CD8-positive, alpha-beta memory T cell (primary cell): Measurements from ENCODE around the gene LAMB1. TPM values are rescaled to one million over a fixed set of nuclear protein-coding genes. Genes with fewer than 3 reads are reported as not detected.

Source experiments
- CTCF ChIA-PET: fragments of 350-600 bp; sonication (Branson Sonifier 250); formaldehyde crosslinking; loops from one replicate; lab custom pipeline; 2021; ENCODE audit warnings: antibody characterized with exemption; lab: Charles Lee
- POLR2A ChIA-PET: fragments of 350-600 bp; sonication (Branson Sonifier 250); formaldehyde crosslinking; loops from one replicate; lab custom pipeline; 2021; ENCODE audit warnings: antibody characterized with exemption; lab: Charles Lee
- DNase-seq, 5 donors: peaks; one replicate each; pipeline versions ENCODE4 v3.0.0 to v3.0.0-alpha.2; 2020 to 2022; ENCODE audit warnings: mixed read lengths in 1 of 5
- H3K27ac ChIP-seq: one replicate; pipeline ENCODE4 v1.7.0; 2013; ENCODE audit warnings: low read depth, mild to moderate bottlenecking, low read length, moderate library complexity
- H3K27me3 ChIP-seq: 2 replicates; pipeline ENCODE4 v1.7.0; 2013; ENCODE audit warnings: low read length, mild to moderate bottlenecking; ENCODE audit not compliant: insufficient read depth, poor library complexity, severe bottlenecking
- H3K36me3 ChIP-seq: 2 replicates; pipeline ENCODE4 v1.7.0; 2013; ENCODE audit warnings: mild to moderate bottlenecking, low read length, moderate library complexity; ENCODE audit not compliant: insufficient read depth
- H3K4me1 ChIP-seq: 2 replicates; pipeline ENCODE4 v1.7.0; 2013; ENCODE audit warnings: mild to moderate bottlenecking, low read length, moderate library complexity; ENCODE audit not compliant: insufficient read depth
- H3K4me3 ChIP-seq: 2 replicates; pipeline ENCODE4 v1.7.0; 2013; ENCODE audit warnings: mild to moderate bottlenecking, low read length
- H3K9me3 ChIP-seq: 2 replicates; pipeline ENCODE4 v1.7.0; 2013; ENCODE audit warnings: mild to moderate bottlenecking, low read length
- H3K27ac Mint-ChIP-seq, 8 donors: one replicate each; pipeline ENCODE4 v1.8.0; 2020 to 2021; ENCODE audit warnings: mixed read lengths in 8 of 8, mild to moderate bottlenecking in 6 of 8, inconsistent platforms in 3 of 8, moderate library complexity in 3 of 8
- H3K27me3 Mint-ChIP-seq, 2 donors: one replicate each; pipeline ENCODE4 v1.8.0; 2020 to 2021; ENCODE audit warnings: mixed read lengths in 2 of 2, mild to moderate bottlenecking in 1 of 2, moderate library complexity in 1 of 2
- H3K36me3 Mint-ChIP-seq, 3 donors: one replicate each; pipeline ENCODE4 v1.8.0; 2020 to 2021; ENCODE audit warnings: mixed read lengths in 3 of 3, inconsistent platforms in 1 of 3, mild to moderate bottlenecking in 1 of 3
- H3K4me1 Mint-ChIP-seq, 3 donors: one replicate each; pipeline ENCODE4 v1.8.0; 2020 to 2021; ENCODE audit warnings: mixed read lengths in 3 of 3, inconsistent platforms in 1 of 3, mild to moderate bottlenecking in 1 of 3
- H3K4me3 Mint-ChIP-seq, 7 donors: one replicate each; pipeline ENCODE4 v1.8.0; 2020 to 2021; ENCODE audit warnings: mixed read lengths in 7 of 7, mild to moderate bottlenecking in 6 of 7, moderate library complexity in 4 of 7, inconsistent platforms in 2 of 7
- H3K9me3 Mint-ChIP-seq, 5 donors: one replicate each; pipeline ENCODE4 v1.8.0; 2020 to 2022; ENCODE audit warnings: mixed read lengths in 5 of 5, mild to moderate bottlenecking in 3 of 5, moderate library complexity in 2 of 5, inconsistent platforms in 1 of 5
- polyA plus RNA-seq: library from polyadenylated mRNA; unstranded; fragments of 300-500 nt; fragmentation: Illumina TruSeq; gene quantifications from one replicate; pipeline ENCODE4 v1.2.3, GENCODE V29; 2021
- total RNA-seq, 2 experiments: library from RNA; stranded (reverse); gene quantifications; one replicate each; pipeline ENCODE4 v1.2.3, GENCODE V29; 2021

Gene LAMB1
- total and polyA plus RNA-seq, 3 experiments from 2014 or later: 0.44 TPM; not detected in 2

DNA sequence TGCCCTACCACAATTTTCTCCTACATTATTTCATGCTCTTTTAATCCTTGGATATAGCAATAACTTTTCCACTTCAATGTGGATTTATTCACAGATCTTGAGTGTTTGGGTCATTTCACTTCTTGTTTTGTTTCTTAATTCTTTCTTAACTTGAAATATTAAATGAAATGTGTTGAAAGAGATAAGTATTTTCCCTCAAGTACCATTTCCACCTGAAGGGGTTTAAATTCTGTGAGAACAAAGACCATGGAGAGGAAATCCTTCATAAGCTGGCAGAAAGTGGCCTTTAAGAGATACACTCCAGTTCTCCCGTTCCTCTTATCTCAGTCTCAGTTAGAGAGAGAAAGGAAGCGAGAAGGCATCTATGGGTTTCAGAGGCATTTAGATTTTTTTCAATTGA lies 126.0 kb downstream of the LAMB1 start:
- Mint-ChIP-seq H3K9me3 (no peaks in the 10 kb centered on the region), H3K4me1 (peaks cover 12 to 32% (median 17%) of the 10 kb centered on the region in 3 donors), H3K27ac (peak overlapping the region in 2 of 8 donors; percentile 55 to 84), H3K27me3 (peaks cover 3 to 9% of the 10 kb centered on the region in 2 donors), H3K4me3 (peak overlapping the region in 1 of 7 donors; percentile 49), H3K36me3 (no peaks in the 10 kb centered on the region)
- H3K27me3 ChIP-seq: no peaks in the 10 kb centered on the region
- no peaks in the 10 kb centered on the region for H3K9me3 ChIP-seq
- ChIA-PET POLR2A (interaction anchor here (2.6 kb wide), 1 partner anchor 134 kb away, joined by 23 read pairs; the partner anchor contains the start of gene CBLL1), CTCF (interaction anchor here (1.1 to 13.8 kb wide), 5 partner anchors 10 to 151 kb away, joined by 3 to 227 read pairs (median 11); partner anchors contain the start of gene CBLL1)
- DNase-seq: no peak
- no peak overlapping the region for H3K4me3 ChIP-seq
- no peaks in the 10 kb centered on the region for H3K36me3 ChIP-seq
- H3K4me1 ChIP-seq: peaks cover 4% of the 10 kb centered on the region
- H3K27ac ChIP-seq: no peak overlapping the region

- H3K27ac Mint-ChIP-seq: peak overlapping the region in 6 of 8 donors; percentile 5 to 81 (median 66)
- no peaks in the 10 kb centered on the region for H3K36me3 Mint-ChIP-seq
- Histone ChIP-seq H3K4me1 (peaks cover 4% of the 10 kb centered on the region), H3K27ac (no peak overlapping the region), H3K27me3 (no peaks in the 10 kb centered on the region), H3K36me3 (no peaks in the 10 kb centered on the region), H3K9me3 (no peaks in the 10 kb centered on the region), H3K4me3 (no peak overlapping the region)
- peaks cover 22 to 52% (median 34%) of the 10 kb centered on the region in 3 donors for H3K4me1 Mint-ChIP-seq
- H3K4me3 Mint-ChIP-seq: no peak overlapping the region
- no peaks in the 10 kb centered on the region for H3K9me3 Mint-ChIP-seq
- ChIA-PET POLR2A (interaction anchor here (0.5 to 2.6 kb wide), 7 partner anchors 18 to 412 kb away, joined by 3 to 23 read pairs (median 3); partner anchors contain the start of gene CBLL1), CTCF (interaction anchor here (0.6 to 13.8 kb wide), 22 partner anchors 10 to 412 kb away, joined by 3 to 227 read pairs (median 4); partner anchors contain the start of genes CBLL1 and DLD)
- peak in 4 of 5 donors; percentile 3 to 53 (median 44) for DNase-seq
- peaks cover 3 to 4% of the 10 kb centered on the region in 2 donors for H3K27me3 Mint-ChIP-seq
Observed at GRCh38 chr7:107874605-107875446, 128.1 kb downstream of the LAMB1 start.

DNA sequence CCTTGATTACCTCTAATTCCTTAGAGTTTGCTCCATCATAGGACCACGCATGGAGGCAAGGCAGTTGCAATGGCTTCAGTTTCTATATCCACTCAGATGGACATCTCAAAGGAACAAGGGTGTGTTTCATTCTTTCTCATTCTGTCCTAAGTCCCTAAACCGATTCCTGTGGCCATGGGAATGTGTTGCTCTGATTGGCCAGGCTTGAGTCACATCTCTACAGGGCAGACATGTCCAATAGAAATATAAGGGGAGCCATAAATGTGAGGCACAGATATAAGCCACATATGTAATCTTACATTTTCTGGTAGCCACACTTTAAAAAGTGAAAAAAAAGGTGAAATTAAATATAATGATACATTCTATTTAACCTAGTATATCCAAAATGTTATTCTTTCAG lies 128.8 kb downstream of the LAMB1 start:
- Mint-ChIP-seq H3K36me3 (no peaks in the 10 kb centered on the region), H3K27me3 (peaks cover 3 to 4% of the 10 kb centered on the region in 2 donors), H3K9me3 (no peaks in the 10 kb centered on the region), H3K4me1 (peaks cover 19 to 46% (median 29%) of the 10 kb centered on the region in 3 donors), H3K4me3 (no peak overlapping the region), H3K27ac (peak overlapping the region in 4 of 8 donors; percentile 5 to 62 (median 44))
- no peak for DNase-seq
- Histone ChIP-seq H3K36me3 (no peaks in the 10 kb centered on the region), H3K27ac (no peak overlapping the region), H3K4me3 (no peak overlapping the region), H3K27me3 (no peaks in the 10 kb centered on the region), H3K4me1 (peaks cover 4% of the 10 kb centered on the region), H3K9me3 (no peaks in the 10 kb centered on the region)
- POLR2A ChIA-PET: interaction anchor here (2.6 kb wide), 1 partner anchor 131 kb away, joined by 23 read pairs; the partner anchor contains the start of gene CBLL1
- CTCF ChIA-PET: interaction anchor here (1.0 to 13.8 kb wide), 7 partner anchors 29 to 411 kb away, joined by 3 to 227 read pairs (median 5); partner anchors contain the start of gene CBLL1

Other genes starting within 250 kb of the LAMB1 start
- gene SLC26A3, start 199.9 kb downstream of the LAMB1 start, total RNA-seq: not detected
- gene SLC26A3, start 199.9 kb downstream of the LAMB1 start, polyA plus RNA-seq: not detected
- 100 to 1,000 TPM; 121 TPM for gene DLD, start 112.0 kb downstream of the LAMB1 start, total RNA-seq
- gene DLD, start 112.0 kb downstream of the LAMB1 start, polyA plus RNA-seq: 53.4 TPM
- gene LAMB4, start 127.2 kb upstream of the LAMB1 start, total RNA-seq: not detected
- not detected for gene LAMB4, start 127.2 kb upstream of the LAMB1 start, polyA plus RNA-seq